Measurements from ENCODE around the gene HBQ1. TPM values are rescaled to one million over a fixed set of nuclear protein-coding genes. Genes with fewer than 3 reads are reported as not detected.

HBQ1 gene
- 6.5 TPM for total RNA-seq

DNA sequence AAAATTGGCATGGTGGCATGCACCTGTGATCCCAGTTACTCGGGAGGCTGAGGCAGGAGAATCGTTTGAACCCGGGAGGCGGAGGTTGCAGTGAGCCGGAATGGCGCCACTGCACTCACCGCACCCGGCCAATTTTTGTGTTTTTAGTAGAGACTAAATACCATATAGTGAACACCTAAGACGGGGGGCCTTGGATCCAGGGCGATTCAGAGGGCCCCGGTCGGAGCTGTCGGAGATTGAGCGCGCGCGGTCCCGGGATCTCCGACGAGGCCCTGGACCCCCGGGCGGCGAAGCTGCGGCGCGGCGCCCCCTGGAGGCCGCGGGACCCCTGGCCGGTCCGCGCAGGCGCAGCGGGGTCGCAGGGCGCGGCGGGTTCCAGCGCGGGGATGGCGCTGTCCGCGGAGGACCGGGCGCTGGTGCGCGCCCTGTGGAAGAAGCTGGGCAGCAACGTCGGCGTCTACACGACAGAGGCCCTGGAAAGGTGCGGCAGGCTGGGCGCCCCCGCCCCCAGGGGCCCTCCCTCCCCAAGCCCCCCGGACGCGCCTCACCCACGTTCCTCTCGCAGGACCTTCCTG, at the start of gene HBQ1:
Gene HBQ1 (plus strand): TSS at position 359 of the 575 bp plus-strand sequence. CDS start 28 bp downstream, at position 387.

DNA sequence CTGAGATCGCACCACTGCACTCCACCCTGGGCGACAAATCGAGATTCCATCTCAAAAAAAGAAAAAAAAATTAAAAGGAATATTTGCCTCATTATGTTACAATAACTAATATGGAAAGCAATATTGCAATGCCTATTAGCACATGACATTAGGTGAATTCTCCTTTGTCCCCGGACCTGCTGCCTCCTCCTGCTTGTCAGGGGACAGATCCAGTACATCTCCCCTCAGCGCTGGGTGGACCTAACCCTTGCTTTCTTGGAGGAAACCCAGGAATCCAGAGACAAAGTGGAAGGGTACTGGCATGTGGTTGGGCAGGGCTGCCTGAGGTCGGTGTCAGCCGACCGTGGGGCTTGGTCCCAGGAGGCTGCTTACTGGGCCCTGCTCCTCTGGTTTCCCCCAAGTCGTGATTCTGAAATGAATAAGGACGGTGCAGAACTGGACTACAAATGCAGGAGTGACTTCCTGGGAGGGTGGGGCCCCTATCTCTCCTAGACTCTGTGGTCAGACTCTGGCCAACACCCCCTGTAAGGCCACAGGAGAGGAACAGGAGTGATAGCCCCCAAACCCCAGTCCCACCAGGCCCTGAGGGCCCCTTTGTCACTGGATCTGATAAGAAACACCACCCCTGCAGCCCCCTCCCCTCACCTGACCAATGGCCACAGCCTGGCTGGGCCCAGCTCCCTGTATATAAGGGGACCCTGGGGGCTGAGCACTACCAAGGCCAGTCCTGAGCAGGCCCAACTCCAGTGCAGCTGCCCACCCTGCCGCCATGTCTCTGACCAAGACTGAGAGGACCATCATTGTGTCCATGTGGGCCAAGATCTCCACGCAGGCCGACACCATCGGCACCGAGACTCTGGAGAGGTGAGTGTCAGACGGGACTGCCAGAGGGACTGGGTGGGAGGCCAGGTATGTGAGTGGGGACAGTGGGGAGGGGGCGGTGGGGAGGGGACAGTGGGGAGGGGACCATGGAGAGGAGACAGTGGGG, 27.8 kb upstream of the HBQ1 start, which contains the start of gene HBZ:
Gene HBZ (plus strand): TSS at position 504 of the 988 bp plus-strand sequence. CDS start 266 bp downstream, at position 770.

DNA sequence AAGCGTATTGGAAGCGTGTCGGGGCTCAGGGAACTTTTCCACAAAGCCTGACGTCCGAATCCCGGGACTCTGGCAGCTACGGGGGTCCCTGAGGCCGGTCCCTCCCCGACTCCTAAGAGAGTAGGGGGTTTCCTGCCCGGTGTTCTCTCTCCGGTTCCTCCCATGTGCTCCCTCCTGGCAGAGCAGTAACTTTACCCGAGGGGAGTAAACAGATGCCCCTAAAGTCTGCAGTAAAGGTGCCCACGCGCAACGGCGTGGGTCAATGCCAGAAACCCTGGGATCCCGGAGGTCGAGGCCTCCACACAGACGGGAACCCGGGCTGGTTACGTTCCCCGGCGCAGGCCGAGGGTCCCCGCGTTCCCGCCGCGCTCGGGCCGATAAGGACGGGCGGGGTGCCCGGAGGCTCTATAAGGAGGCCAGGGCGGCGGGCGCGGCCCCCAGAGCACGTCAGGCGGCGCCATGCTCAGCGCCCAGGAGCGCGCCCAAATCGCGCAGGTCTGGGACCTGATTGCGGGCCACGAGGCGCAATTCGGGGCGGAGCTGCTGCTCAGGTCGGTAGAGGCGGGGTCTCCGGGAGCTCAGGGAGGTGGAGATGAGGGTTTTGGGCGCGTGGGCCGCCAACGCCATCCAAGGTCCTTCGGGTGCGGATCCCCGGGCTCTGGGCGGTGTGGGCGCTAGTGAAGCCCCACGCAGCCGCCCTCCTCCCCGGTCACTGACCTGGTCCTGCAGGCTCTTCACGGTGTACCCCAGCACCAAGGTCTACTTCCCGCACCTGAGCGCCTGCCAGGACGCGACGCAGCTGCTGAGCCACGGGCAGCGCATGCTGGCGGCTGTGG, 14.5 kb upstream of the HBQ1 start, which contains the start of gene HBM:
Gene HBM (plus strand): TSS at position 440 of the 836 bp plus-strand sequence. CDS start 20 bp downstream, at position 460.

DNA sequence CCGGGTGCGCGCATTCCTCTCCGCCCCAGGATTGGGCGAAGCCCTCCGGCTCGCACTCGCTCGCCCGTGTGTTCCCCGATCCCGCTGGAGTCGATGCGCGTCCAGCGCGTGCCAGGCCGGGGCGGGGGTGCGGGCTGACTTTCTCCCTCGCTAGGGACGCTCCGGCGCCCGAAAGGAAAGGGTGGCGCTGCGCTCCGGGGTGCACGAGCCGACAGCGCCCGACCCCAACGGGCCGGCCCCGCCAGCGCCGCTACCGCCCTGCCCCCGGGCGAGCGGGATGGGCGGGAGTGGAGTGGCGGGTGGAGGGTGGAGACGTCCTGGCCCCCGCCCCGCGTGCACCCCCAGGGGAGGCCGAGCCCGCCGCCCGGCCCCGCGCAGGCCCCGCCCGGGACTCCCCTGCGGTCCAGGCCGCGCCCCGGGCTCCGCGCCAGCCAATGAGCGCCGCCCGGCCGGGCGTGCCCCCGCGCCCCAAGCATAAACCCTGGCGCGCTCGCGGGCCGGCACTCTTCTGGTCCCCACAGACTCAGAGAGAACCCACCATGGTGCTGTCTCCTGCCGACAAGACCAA, 7.8 kb upstream of the HBQ1 start, which contains the start of gene HBA2:
Gene HBA2 (plus strand): TSS at position 503 of the 568 bp plus-strand sequence. CDS start 37 bp downstream, at position 540.

DNA sequence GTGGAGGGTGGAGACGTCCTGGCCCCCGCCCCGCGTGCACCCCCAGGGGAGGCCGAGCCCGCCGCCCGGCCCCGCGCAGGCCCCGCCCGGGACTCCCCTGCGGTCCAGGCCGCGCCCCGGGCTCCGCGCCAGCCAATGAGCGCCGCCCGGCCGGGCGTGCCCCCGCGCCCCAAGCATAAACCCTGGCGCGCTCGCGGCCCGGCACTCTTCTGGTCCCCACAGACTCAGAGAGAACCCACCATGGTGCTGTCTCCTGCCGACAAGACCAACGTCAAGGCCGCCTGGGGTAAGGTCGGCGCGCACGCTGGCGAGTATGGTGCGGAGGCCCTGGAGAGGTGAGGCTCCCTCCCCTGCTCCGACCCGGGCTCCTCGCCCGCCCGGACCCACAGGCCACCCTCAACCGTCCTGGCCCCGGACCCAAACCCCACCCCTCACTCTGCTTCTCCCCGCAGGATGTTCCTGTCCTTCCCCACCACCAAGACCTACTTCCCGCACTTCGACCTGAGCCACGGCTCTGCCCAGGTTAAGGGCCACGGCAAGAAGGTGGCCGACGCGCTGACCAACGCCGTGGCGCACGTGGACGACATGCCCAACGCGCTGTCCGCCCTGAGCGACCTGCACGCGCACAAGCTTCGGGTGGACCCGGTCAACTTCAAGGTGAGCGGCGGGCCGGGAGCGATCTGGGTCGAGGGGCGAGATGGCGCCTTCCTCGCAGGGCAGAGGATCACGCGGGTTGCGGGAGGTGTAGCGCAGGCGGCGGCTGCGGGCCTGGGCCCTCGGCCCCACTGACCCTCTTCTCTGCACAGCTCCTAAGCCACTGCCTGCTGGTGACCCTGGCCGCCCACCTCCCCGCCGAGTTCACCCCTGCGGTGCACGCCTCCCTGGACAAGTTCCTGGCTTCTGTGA, 3.5 kb upstream of the HBQ1 start, which contains the start of gene HBA1:
Gene HBA1 (plus strand): TSS at position 204 of the 906 bp plus-strand sequence. CDS start 37 bp downstream, at position 241.

DNA sequence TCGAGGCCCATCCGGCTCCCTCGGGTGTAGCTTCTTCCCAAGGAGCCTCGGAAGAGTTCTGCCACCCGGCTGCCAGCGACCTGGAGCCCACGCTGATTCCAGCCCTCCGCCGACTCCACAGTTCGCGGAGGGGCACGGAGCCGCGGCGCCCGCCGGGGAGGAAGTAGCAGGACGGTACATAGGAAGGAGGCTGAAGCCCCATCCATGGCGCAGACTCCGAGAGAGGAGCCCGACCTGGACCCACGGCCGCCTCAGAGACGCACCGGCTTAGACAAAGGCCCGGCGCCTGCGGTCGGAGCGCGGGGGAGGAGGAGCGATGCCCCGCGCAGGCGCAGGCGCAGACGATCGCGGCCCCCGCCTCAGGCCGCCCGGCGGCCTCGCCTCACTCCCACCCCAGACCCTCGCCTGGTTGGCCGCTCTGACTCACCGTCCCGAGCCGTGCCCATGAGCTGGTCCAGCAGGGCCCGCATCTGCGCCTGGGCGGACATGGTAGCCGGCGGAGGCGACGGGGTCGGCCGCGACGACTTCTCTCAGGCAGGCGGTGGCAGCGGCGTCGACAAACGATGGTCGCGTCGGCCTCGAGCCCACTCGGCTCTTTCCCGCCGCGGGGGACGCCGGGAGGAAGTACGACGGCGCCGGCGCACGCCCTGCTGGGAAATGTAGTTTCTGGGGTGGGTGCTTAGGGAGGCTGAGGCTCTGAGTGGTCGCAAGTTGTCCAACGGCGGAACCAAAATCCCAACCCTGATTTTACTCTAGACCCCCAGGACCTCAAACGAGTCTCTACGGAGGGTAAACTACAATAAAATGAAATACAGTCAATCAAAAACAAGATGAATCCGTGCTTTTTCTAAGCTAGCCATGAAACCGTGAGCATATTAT, 48.8 kb downstream of the HBQ1 start, which contains the start of gene LUC7L:
Gene LUC7L (minus strand): TSS at position 598 of the 879 bp plus-strand sequence. CDS start 110 bp downstream, at position 488.

Small RNA genes within 50 kb of the gene (small RNA-seq; reads per million reads assigned to genes)
- gene RF00019 (ENCODE audit: low replicate concordance) = not detected

Other genes starting within 250 kb of the HBQ1 start
- 3.6 TPM for gene POLR3K, start 126.9 kb upstream of the HBQ1 start, total RNA-seq
- 15.2 TPM for gene SNRNP25, start 126.6 kb upstream of the HBQ1 start, total RNA-seq
- gene RHBDF1, start 107.8 kb upstream of the HBQ1 start, total RNA-seq = 36.4 TPM
- gene MPG, start 102.2 kb upstream of the HBQ1 start, total RNA-seq = 87.7 TPM
- 31.1 TPM for gene NPRL3, start 41.8 kb upstream of the HBQ1 start, total RNA-seq
- 38.7 TPM for gene HBZ, start 27.8 kb upstream of the HBQ1 start, total RNA-seq
- 135 TPM for gene HBM, start 14.5 kb upstream of the HBQ1 start, total RNA-seq
- 14,996 TPM for gene HBA2, start 7.6 kb upstream of the HBQ1 start, total RNA-seq
- gene HBA1, start 3.8 kb upstream of the HBQ1 start, total RNA-seq = 5,051 TPM
- 93.1 TPM for gene LUC7L, start 49.0 kb downstream of the HBQ1 start, total RNA-seq
- 70.0 TPM for gene FAM234A, start 54.4 kb downstream of the HBQ1 start, total RNA-seq
- gene RGS11, start 95.5 kb downstream of the HBQ1 start, total RNA-seq = 4.9 TPM
- 1.6 TPM for gene ARHGDIG, start 100.1 kb downstream of the HBQ1 start, total RNA-seq
- gene PDIA2, start 102.7 kb downstream of the HBQ1 start, total RNA-seq = 0.47 TPM
- 14.8 TPM for gene AXIN1, start 172.3 kb downstream of the HBQ1 start, total RNA-seq
- 45.5 TPM for gene MRPL28, start 190.1 kb downstream of the HBQ1 start, total RNA-seq
- 54.2 TPM for gene PGAP6, start 201.5 kb downstream of the HBQ1 start, total RNA-seq
- gene NME4, start 216.7 kb downstream of the HBQ1 start, total RNA-seq = 40.1 TPM
- 22.0 TPM for gene DECR2, start 221.4 kb downstream of the HBQ1 start, total RNA-seq
- gene RAB11FIP3, start 245.2 kb downstream of the HBQ1 start, total RNA-seq = 108 TPM

Measured in metanephros (tissue), 2 donors.